IMR-90 (cell line): ENCODE results near the gene PPP6R1. TPM values are rescaled to one million over a fixed set of nuclear protein-coding genes. Genes with fewer than 3 reads are reported as not detected.

Experiments used
- ATAC-seq: fragments of 200-7000 bp; cut with Tn5 transposase; 2 replicates; pipeline ENCODE4 v1.9.1; 2020; ENCODE audit warnings: low read depth, mild to moderate bottlenecking, moderate library complexity
- BruUV-seq: library from RNA; stranded (reverse); fragments of 400-500 nt; replicated peaks from 2 replicates; lab custom pipeline; 2021; lab: Mats Ljungman, UMichigan
- CTCF ChIA-PET: fragments of 300-600 bp; formaldehyde crosslinking; extraction: SDS; loops from one replicate; lab custom pipeline; 2021; ENCODE audit warnings: antibody characterized with exemption; lab: Yijun Ruan, JAX
- POLR2A ChIA-PET: fragments of 300-600 bp; sonication (Branson Sonifier 250); formaldehyde crosslinking; loops from one replicate; lab custom pipeline; 2022; ENCODE audit warnings: antibody characterized with exemption; ENCODE audit not compliant: unreplicated experiment; lab: Charles Lee
- DNase-seq: peaks from one replicate; pipeline ENCODE4 v3.0.0; 2013
- H2AFZ ChIP-seq: replicated peaks from 2 replicates; pipeline ENCODE3; 2013; ENCODE audit warnings: low read length, mild to moderate bottlenecking; ENCODE audit not compliant: poor library complexity
- H2AK5ac ChIP-seq: 2 replicates; pipeline ENCODE4 v1.6.1; 2013; ENCODE audit warnings: low read depth, low read length, inconsistent platforms
- H2AK9ac ChIP-seq: replicated peaks from 2 replicates; pipeline ENCODE3; 2013; ENCODE audit warnings: mild to moderate bottlenecking, low read depth, low read length, moderate library complexity; ENCODE audit not compliant: poor library complexity
- H2BK120ac ChIP-seq: 2 replicates; pipeline ENCODE4 v1.6.1; 2013; ENCODE audit warnings: low read depth, low read length, inconsistent platforms
- H2BK15ac ChIP-seq: 3 replicates; pipeline ENCODE4 v1.6.1; 2013; ENCODE audit warnings: low read depth, low read length, inconsistent platforms
- H2BK20ac ChIP-seq: 2 replicates; pipeline ENCODE4 v1.6.1; 2013; ENCODE audit warnings: low read depth, mild to moderate bottlenecking, inconsistent platforms, low read length, moderate library complexity
- H2BK5ac ChIP-seq: 2 replicates; pipeline ENCODE4 v1.6.1; 2013; ENCODE audit warnings: mild to moderate bottlenecking, low read depth, low read length, inconsistent platforms; ENCODE audit not compliant: poor library complexity, severe bottlenecking
- H3K14ac ChIP-seq: replicated peaks from 2 replicates; pipeline ENCODE4 v1.6.1; 2013; ENCODE audit warnings: low read depth, low read length, inconsistent platforms
- H3K18ac ChIP-seq: 2 replicates; pipeline ENCODE4 v1.6.1; 2013; ENCODE audit warnings: low read depth, low read length, control low read depth
- H3K23ac ChIP-seq: 2 replicates; pipeline ENCODE4 v1.6.1; 2013; ENCODE audit warnings: low read depth, low read length, inconsistent platforms
- H3K27ac ChIP-seq: 2 replicates; pipeline ENCODE4 v1.5.1; 2013; ENCODE audit warnings: mild to moderate bottlenecking, control low read depth, low read length; ENCODE audit not compliant: insufficient read depth
- H3K27me3 ChIP-seq: 2 replicates; pipeline ENCODE4 v1.6.1; 2013; ENCODE audit warnings: low read length; ENCODE audit not compliant: control insufficient read depth, insufficient read depth
- H3K36me3 ChIP-seq: 2 replicates; pipeline ENCODE4 v1.6.1; 2013; ENCODE audit warnings: low read length, mixed read lengths; ENCODE audit not compliant: control insufficient read depth, insufficient read depth
- H3K4ac ChIP-seq: 2 replicates; pipeline ENCODE4 v1.6.1; 2013; ENCODE audit warnings: low read depth, low read length, inconsistent platforms
- H3K4me1 ChIP-seq: 2 replicates; pipeline ENCODE4 v1.6.1; 2013; ENCODE audit warnings: low read length, mixed read lengths; ENCODE audit not compliant: control insufficient read depth, insufficient read depth
- H3K4me2 ChIP-seq: 2 replicates; pipeline ENCODE4 v1.6.1; 2013; ENCODE audit warnings: low read depth, mild to moderate bottlenecking, control low read depth, low read length, moderate library complexity
- H3K4me3 ChIP-seq: 2 replicates; pipeline ENCODE4 v1.5.1; 2013; ENCODE audit warnings: low read depth, mild to moderate bottlenecking, control low read depth, low read length, moderate library complexity; ENCODE audit not compliant: insufficient read depth
- H3K56ac ChIP-seq: 2 replicates; pipeline ENCODE4 v1.6.1; 2013; ENCODE audit warnings: low read length, inconsistent platforms; ENCODE audit not compliant: insufficient read depth; ENCODE audit errors: extremely low read depth
- H3K79me1 ChIP-seq, 2 experiments: 2 replicates each; pipeline ENCODE4 v1.6.1; 2013; ENCODE audit warnings: low read length in 2 of 2, inconsistent platforms in 1 of 2, low read depth in 1 of 2
- H3K9ac ChIP-seq: 2 replicates; pipeline ENCODE4 v1.6.1; 2013; ENCODE audit warnings: low read depth, low read length, control low read depth
- H3K9me1 ChIP-seq: 2 replicates; pipeline ENCODE4 v1.6.1; 2013; ENCODE audit warnings: low read length, inconsistent platforms; ENCODE audit not compliant: insufficient read depth
- H3K9me3 ChIP-seq: 2 replicates; pipeline ENCODE4 v1.6.1; 2013; ENCODE audit warnings: low read length; ENCODE audit not compliant: control insufficient read depth, insufficient read depth
- H4K20me1 ChIP-seq: 2 replicates; pipeline ENCODE4 v1.6.1; 2013; ENCODE audit warnings: low read length, inconsistent platforms; ENCODE audit not compliant: insufficient read depth
- H4K5ac ChIP-seq: 2 replicates; pipeline ENCODE4 v1.6.1; 2013; ENCODE audit warnings: mild to moderate bottlenecking, low read depth, low read length, control low read depth
- H4K8ac ChIP-seq, 2 experiments: 2 replicates each; pipeline ENCODE4 v1.6.1; 2013; ENCODE audit warnings: low read depth in 2 of 2, low read length in 2 of 2, control low read depth in 1 of 2, inconsistent platforms in 1 of 2
- H4K91ac ChIP-seq: 2 replicates; pipeline ENCODE4 v1.6.1; 2013; ENCODE audit warnings: low read depth, low read length, inconsistent platforms; ENCODE audit not compliant: insufficient read depth
- BHLHE40 ChIP-seq: fragments of 150-350 bp; IDR thresholded peaks from 2 replicates; pipeline ENCODE4 v1.6.1; 2016; ENCODE audit warnings: mild to moderate bottlenecking, low read depth, low read length
- FOS ChIP-seq: fragments of 150-350 bp; IDR thresholded peaks from 2 replicates; pipeline ENCODE4 v1.6.1; 2016; ENCODE audit warnings: low read depth, low read length
- MAFK ChIP-seq: IDR thresholded peaks from 2 replicates; pipeline ENCODE4 v1.6.1; 2012; ENCODE audit warnings: low read depth, low read length, improper control_type of control experiment
- MAZ ChIP-seq: IDR thresholded peaks from 2 replicates; pipeline ENCODE4 v1.6.1; 2012; ENCODE audit warnings: low read depth, mild to moderate bottlenecking, low read length, improper control_type of control experiment, moderate library complexity, borderline replicate concordance
- NFE2L2 ChIP-seq: fragments of 150-350 bp; IDR thresholded peaks from 2 replicates; pipeline ENCODE4 v1.6.1; 2016; ENCODE audit warnings: low read depth, mild to moderate bottlenecking, low read length
- POLR2A ChIP-seq: IDR thresholded peaks from 2 replicates; pipeline ENCODE4 v1.6.1; 2012; ENCODE audit warnings: mild to moderate bottlenecking, low read depth, low read length
- RCOR1 ChIP-seq: IDR thresholded peaks from 2 replicates; pipeline ENCODE4 v1.6.1; 2012; ENCODE audit warnings: mild to moderate bottlenecking, low read length, improper control_type of control experiment; ENCODE audit not compliant: insufficient replicate concordance
- WGBS, 2 experiments: methylation state at CpG; one replicate each; pipeline versions ENCODE4 v1.1.5 to v1.1.7; 2013; ENCODE audit warnings: missing lambda C conversion rate in 2 of 2; ENCODE audit not compliant: insufficient read length in 1 of 2; ENCODE audit errors: extremely low coverage in 2 of 2; 5-methylcytosine and 5-hydroxymethylcytosine counted together
- dilution Hi-C: fragments of 300-500 bp; cut with HindIII; formaldehyde crosslinking; loops from one replicate; pipeline ENCODE4 v1.14.3; 2018; ENCODE audit warnings: low sequenced_read_pairs; ENCODE audit not compliant: unreplicated experiment
- in situ Hi-C: fragments of 300-500 bp; cut with MboI; formaldehyde crosslinking; loops from 3 replicates; pipeline ENCODE4 v1.14.3; 2019; ENCODE audit warnings: low sequenced_read_pairs, inconsistent platforms, mixed read lengths
- intact Hi-C: fragments of 100-400 bp; cut with micrococcal nuclease; formaldehyde crosslinking; loops from 2 replicates; pipeline ENCODE4 v1.10.0; 2022
- polyA plus RNA-seq, 3 experiments: library from polyadenylated mRNA; depleted of rRNA; stranded (reverse); fragments of >200 nt; gene quantifications; 2 replicates each; pipeline ENCODE4 v1.2.3, GENCODE V29; 2012; ENCODE audit warnings: low replicate concordance in 1 of 3
- total RNA-seq: library from RNA; depleted of rRNA; stranded (reverse); fragments of >200 nt; gene quantifications from 2 replicates; pipeline ENCODE4 v1.2.3, GENCODE V29; 2012

Gene PPP6R1
- total and polyA plus RNA-seq, 2 of the 4 experiments (the other 2 are of a cell fraction): 19.9 to 50.2 TPM

GRCh38 chr19:55208880-55209692 is 49.7 kb downstream of the PPP6R1 start, which contains the start of gene PTPRH (continued):
- TF ChIP-seq NFE2L2 (no peak), MAFK (no peak)

- Histone ChIP-seq H3K4me2 (peak overlapping the region; percentile 47), H3K4me1 (peaks cover 21% of the 10 kb centered on the region), H3K9me3 (no peaks in the 10 kb centered on the region), H2BK5ac (peak overlapping the region; percentile 41), H4K91ac (peak overlapping the region; percentile 30; the same call in 1 of the 2 replicates), H3K14ac (no peak overlapping the region), H3K4ac (peak overlapping the region; percentile 46; the same call in 1 of the 2 replicates), H3K9ac (no peak overlapping the region), H2AFZ (peak overlapping the region; percentile 86), H3K23ac (no peak overlapping the region), H3K18ac (no peak overlapping the region), H2BK15ac (peak overlapping the region; percentile 85; the same call in 1 of the 3 replicates), H2AK9ac (peak overlapping the region; percentile 73), H2BK120ac (peak overlapping the region; percentile 40), H4K8ac (peak overlapping the region in 1 of 2 experiments; percentile 74; a peak in 2 of 4 replicates), H3K27me3 (no peaks in the 10 kb centered on the region), H3K79me1 (no peaks in the 10 kb centered on the region), H3K27ac (peak overlapping the region; percentile 21), H2BK20ac (peak overlapping the region; percentile 28; the same call in 1 of the 2 replicates), H4K20me1 (peaks cover 8% of the 10 kb centered on the region), H3K9me1 (peaks cover 8% of the 10 kb centered on the region; the same call in 1 of the 2 replicates), H2AK5ac (peak overlapping the region; percentile 84), H4K5ac (no peak overlapping the region), H3K56ac (no peak overlapping the region), H3K36me3 (no peaks in the 10 kb centered on the region), H3K4me3 (no peak overlapping the region)
- POLR2A ChIA-PET: no interaction called here
- 3% methylated on average over 6 of the region's 29 CpGs; no CpG with 5 or more reads in 1 of the 2 experiments for WGBS, 2 experiments
- CTCF ChIA-PET: interaction anchor here (1.0 kb wide), 1 partner anchor 47 kb away, joined by 3 read pairs; no protein-coding TSS in a partner anchor
- in situ Hi-C loops: no loop called here
- intact Hi-C loops: no loop called here
- TF ChIP-seq RCOR1: no peak
- 0 out of 2 replicates have a peak, but pooled peaks have one; percentile 14 for TF ChIP-seq BHLHE40
- TF ChIP-seq MAZ: peak; percentile 81
- TF ChIP-seq POLR2A: peak; percentile 67
- TF ChIP-seq FOS: peak; percentile 82
- DNase-seq (peak; percentile 86), ATAC-seq (peak; percentile 97)
- dilution Hi-C loops: no loop called here
- no TSS peak for BruUV-seq
Measured at GRCh38 chr19:55206664-55207500, 51.9 kb downstream of the PPP6R1 start.
